Inflammatory macrophage (primary cell): Measurements from ENCODE around the gene RFX1.
A peak's percentile ranks its signal among the peaks of the same experiment; 100 is the strongest.
"Not testable (repeated sequence)": the region's sequence is repeated elsewhere in the genome, so short reads cannot be mapped to it uniquely, and the experiment has no call there.

Experiments used
- DNase-seq, 2 donors: peaks; one replicate each; pipeline ENCODE4 v3.0.0-alpha.2; 2020 to 2022

The RFX1 gene

GRCh38 chr19:13932911-13933393 lies 73.2 kb downstream of the RFX1 start:
- no peak for DNase-seq

GRCh38 chr19:13932149-13932637 lies 73.9 kb downstream of the RFX1 start:
- no peak for DNase-seq

- no peak for DNase-seq
Observed at GRCh38 chr19:13931391-13932148, 74.5 kb downstream of the RFX1 start.

- no peak for DNase-seq
Observed at GRCh38 chr19:13930402-13930801, 75.7 kb downstream of the RFX1 start.

- DNase-seq = no peak
Observed at GRCh38 chr19:13929956-13930355, 76.2 kb downstream of the RFX1 start.

- DNase-seq = no peak
Observed at GRCh38 chr19:13929340-13929739, 76.8 kb downstream of the RFX1 start.

- peak in 1 of 2 donors; percentile 21 for DNase-seq
Observed at GRCh38 chr19:13926715-13927114, 79.4 kb downstream of the RFX1 start.

GRCh38 chr19:13926010-13926409 lies 80.1 kb downstream of the RFX1 start:
- DNase-seq = no peak

GRCh38 chr19:13923194-13923987 lies 82.7 kb downstream of the RFX1 start:
- no peak for DNase-seq

- not testable (repeated sequence) for DNase-seq
Observed at GRCh38 chr19:13922118-13922517, 84.0 kb downstream of the RFX1 start.

GRCh38 chr19:13920940-13921747 lies 85.0 kb downstream of the RFX1 start:
- peak; percentile 45 to 49 for DNase-seq

GRCh38 chr19:13920524-13920923 lies 85.6 kb downstream of the RFX1 start:
- no peak for DNase-seq

- DNase-seq = no peak
Observed at GRCh38 chr19:13918726-13919411, 87.3 kb downstream of the RFX1 start.

- DNase-seq = no peak
Observed at GRCh38 chr19:13917888-13918406, 88.2 kb downstream of the RFX1 start.

- DNase-seq = no peak
Observed at GRCh38 chr19:13914777-13915176, 91.3 kb downstream of the RFX1 start.

GRCh38 chr19:13913352-13913751 lies 92.8 kb downstream of the RFX1 start:
- DNase-seq = no peak
